Amygdala (tissue), 56 donors: ENCODE results near the gene CD151.

ENCODE experiments used
- DNase-seq, 56 donors: peaks; one replicate each; lab custom pipeline; 2025; lab: John Stamatoyannopoulos, UW

The CD151 gene

GRCh38 chr11:796565-797295 lies 36.0 kb upstream of the CD151 start:
- no peak for DNase-seq

- DNase-seq: peak in 51 of 56 donors; percentile 40 to 85 (median 71)
These were observed 35.3 kb upstream of the CD151 start for GRCh38 chr11:797296-798092.

- peak in 41 of 56 donors; percentile 27 to 85 (median 69) for DNase-seq
These were observed 34.5 kb upstream of the CD151 start, which contains the start of gene SLC25A22 for GRCh38 chr11:798093-798713. SLC25A22 (minus strand) TSS chr11:798281; CDS start chr11:795006, 3,275 bp downstream.

- DNase-seq: no peak
These were observed 33.0 kb upstream of the CD151 start for GRCh38 chr11:799641-800316.

- no peak for DNase-seq
These were observed 32.3 kb upstream of the CD151 start for GRCh38 chr11:800473-800872.

GRCh38 chr11:801097-801780 lies 31.5 kb upstream of the CD151 start:
- no peak for DNase-seq

GRCh38 chr11:802018-802617 lies 30.6 kb upstream of the CD151 start:
- no peak for DNase-seq

- DNase-seq: no peak
These were observed 29.9 kb upstream of the CD151 start for GRCh38 chr11:802693-803466.

- DNase-seq: no peak
These were observed 29.3 kb upstream of the CD151 start for GRCh38 chr11:803467-803742.

- no peak for DNase-seq
These were observed 28.8 kb upstream of the CD151 start for GRCh38 chr11:803770-804598.

- no peak for DNase-seq
These were observed 28.2 kb upstream of the CD151 start for GRCh38 chr11:804599-804964.

GRCh38 chr11:808427-809286 lies 24.1 kb upstream of the CD151 start:
- peak in 4 of 56 donors; percentile 67 to 83 (median 76) for DNase-seq

- DNase-seq: peak; percentile 83 to 100 (median 97)
These were observed 23.3 kb upstream of the CD151 start, which contains the start of gene RPLP2 for GRCh38 chr11:809287-810039. RPLP2 (plus strand) TSS chr11:809967; CDS start chr11:810235, 268 bp downstream.

GRCh38 chr11:810040-810567 lies 22.6 kb upstream of the CD151 start:
- DNase-seq: no peak

- no peak for DNase-seq
These were observed 21.1 kb upstream of the CD151 start for GRCh38 chr11:811446-812245.
